ENCODE data around the gene PBOV1. TPM values are rescaled to one million over a fixed set of nuclear protein-coding genes. Genes with fewer than 3 reads are reported as not detected.

Gene PBOV1
- total RNA-seq, 1 experiment from 2014 or later = not detected

DNA sequence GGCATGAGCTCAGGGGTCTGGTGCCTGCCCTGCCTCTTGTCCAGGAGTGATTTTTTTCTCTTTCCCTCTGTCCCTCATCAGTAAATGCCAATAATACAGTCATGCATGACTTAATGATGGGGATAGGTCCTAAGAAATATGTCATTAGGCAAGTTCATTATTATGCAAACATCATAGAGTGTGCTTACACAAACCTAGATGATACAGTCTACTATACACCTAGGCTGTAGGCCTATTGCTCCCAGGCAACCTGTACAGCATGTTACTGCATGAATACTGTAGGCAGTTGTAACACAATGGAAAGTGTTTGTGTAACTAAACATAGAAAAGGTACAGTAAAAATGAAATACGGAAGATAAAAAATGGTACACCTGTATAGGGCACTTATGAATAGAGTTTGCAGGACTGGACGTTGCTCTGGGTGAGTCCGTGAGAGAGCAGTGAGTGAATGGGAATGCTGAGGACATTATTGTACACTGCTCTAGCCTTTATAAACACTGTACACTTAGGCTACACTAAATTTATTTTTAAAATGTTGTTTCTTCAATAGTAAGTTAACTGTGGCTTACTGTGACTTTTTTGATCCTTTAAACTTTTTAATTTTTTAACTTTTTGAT lies 22.1 kb downstream of the PBOV1 start:
- H3K27me3 ChIP-seq = no peaks in the 10 kb centered on the region
- DNase-seq = no peak
- H3K9me3 ChIP-seq = no peaks in the 10 kb centered on the region
- no peak overlapping the region for H3K4me3 ChIP-seq
- H3K36me3 ChIP-seq = no peaks in the 10 kb centered on the region

DNA sequence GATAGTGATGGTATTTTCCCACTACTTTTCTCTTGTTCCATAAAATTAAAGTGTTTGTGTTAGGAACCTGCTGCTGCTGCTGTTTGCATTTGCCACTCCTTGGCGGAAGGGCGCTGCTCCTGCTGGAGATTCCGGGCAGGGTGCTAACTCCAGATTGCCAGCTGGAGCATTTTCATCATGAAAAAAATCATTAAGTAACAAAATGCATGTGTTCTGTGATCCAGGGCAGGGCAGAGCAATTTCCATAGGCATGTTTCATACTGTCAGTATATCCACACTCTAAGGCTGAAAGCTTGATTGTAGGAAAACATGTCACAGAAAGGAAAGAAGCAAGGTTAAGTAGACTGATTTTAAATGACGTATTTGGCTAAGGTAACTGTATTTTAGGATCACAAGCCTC lies 24.0 kb downstream of the PBOV1 start:
- DNase-seq = no peak
- Histone ChIP-seq H3K27me3 (no peaks in the 10 kb centered on the region), H3K9me3 (no peaks in the 10 kb centered on the region)

DNA sequence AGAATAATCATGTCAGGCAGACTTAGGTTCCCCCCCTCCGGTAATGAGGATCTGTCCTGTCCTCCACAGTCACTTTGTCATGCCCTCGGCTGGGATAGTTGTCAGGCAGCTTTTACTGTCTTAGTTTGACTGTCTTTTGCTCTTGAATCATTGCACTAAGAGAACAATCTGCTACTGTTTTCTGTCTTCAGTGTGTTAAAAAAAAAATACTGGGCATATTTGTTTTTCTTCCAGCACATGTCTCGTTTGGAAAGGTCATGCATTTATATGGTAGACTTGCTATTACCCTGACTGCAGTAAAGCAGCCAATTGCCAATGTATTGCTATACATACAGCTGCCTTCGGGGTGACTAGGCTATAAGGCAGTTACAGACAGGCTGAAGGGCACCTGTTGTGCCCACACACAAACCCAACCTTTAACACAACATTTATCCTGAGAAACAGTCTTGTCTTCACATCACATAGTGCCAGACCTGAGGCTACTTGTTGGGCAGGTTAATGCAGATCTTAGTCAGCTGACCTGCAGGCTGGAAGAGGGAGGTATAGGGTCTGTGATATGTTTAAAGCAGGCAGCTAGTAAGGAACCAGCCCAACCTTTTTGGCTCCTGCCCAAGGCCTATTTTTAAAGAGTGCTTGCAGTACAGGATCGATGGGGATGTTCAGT lies 29.9 kb downstream of the PBOV1 start:
- no peak overlapping the region for H3K4me3 ChIP-seq
- H3K36me3 ChIP-seq = no peaks in the 10 kb centered on the region
- no peak for DNase-seq
- H3K9me3 ChIP-seq = no peaks in the 10 kb centered on the region
- no peaks in the 10 kb centered on the region for H3K27me3 ChIP-seq

More for the DNA sequence above, 24.0 kb downstream of the PBOV1 start:
- Histone ChIP-seq H3K36me3 (no peaks in the 10 kb centered on the region), H3K4me3 (no peak overlapping the region)

GRCh38 chr6:138187156-138187555 lies 31.1 kb downstream of the PBOV1 start:
- H3K36me3 ChIP-seq = no peaks in the 10 kb centered on the region
- DNase-seq = no peak
- no peaks in the 10 kb centered on the region for H3K9me3 ChIP-seq
- no peak overlapping the region for H3K4me3 ChIP-seq
- no peaks in the 10 kb centered on the region for H3K27me3 ChIP-seq

DNA sequence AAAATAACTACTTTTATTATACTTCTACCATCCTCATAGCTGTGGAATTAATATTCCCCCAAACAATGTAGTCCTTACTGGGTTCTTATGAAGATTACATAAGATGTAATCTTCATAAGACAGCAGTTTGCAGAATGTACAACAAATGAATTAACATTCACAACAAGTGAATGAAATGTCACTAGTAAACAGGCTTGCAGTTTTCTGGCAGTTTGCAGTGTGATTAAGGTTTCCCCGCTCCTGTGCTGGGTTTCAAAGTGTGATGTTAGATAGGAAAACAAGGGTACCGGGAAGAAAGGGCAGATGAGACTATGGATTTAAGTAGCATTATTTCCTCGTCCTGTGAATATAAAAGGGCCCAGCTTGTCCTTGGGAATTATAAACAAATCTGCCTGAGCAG lies 34.1 kb downstream of the PBOV1 start:
- no peak for DNase-seq
- H3K9me3 ChIP-seq = no peaks in the 10 kb centered on the region
- H3K36me3 ChIP-seq = no peaks in the 10 kb centered on the region
- H3K4me3 ChIP-seq = no peak overlapping the region
- no peaks in the 10 kb centered on the region for H3K27me3 ChIP-seq

- Histone ChIP-seq H3K27me3 (no peaks in the 10 kb centered on the region), H3K36me3 (no peaks in the 10 kb centered on the region)
- no peak for DNase-seq
Observed at GRCh38 chr6:138183790-138184134, 34.5 kb downstream of the PBOV1 start.

DNA sequence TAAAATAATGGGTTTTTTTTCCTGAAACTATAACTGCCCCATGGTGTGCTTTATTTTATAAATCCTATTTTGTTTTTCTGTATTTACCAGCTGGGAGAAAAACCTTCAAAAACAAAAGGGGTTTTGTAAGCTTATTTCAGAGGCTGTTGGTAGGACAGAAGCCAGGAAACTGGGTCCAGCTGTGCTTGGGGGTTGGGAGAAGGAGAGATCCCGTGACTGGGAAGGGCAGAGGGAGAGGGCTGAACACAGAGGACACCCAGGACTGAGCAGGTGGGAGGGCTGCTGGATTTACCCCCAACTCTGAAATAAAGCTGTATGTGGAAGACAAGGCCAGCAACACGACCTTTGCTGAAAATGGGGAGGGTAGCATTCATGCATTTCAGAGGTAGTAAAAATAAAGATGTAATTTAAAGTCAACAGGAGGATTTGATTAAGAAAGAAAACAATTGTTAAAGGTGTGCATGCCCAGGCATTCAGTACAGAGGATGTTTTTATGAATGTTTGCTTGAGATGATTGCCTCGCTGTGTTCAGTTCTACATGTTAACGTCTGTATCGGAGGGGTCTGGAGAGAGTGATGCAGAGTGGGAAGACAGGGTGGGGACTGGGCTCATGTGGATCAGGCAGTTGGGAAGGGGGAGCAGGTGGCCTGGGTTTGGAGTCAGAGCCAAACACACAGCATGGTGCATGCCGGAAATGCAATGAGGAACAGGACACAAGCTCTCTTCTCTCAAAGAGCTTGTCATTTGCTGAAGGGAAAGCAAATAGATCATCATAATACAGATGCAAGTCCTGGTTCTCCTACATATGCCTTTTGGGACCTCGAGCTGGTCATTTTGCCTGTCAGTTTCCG lies 35.1 kb downstream of the PBOV1 start:
- Histone ChIP-seq H3K9me3 (no peaks in the 10 kb centered on the region), H3K4me3 (no peak overlapping the region), H3K36me3 (no peaks in the 10 kb centered on the region), H3K27me3 (no peaks in the 10 kb centered on the region)
- DNase-seq = no peak

More at GRCh38 chr6:138183790-138184134, 34.5 kb downstream of the PBOV1 start:
- Histone ChIP-seq H3K9me3 (no peaks in the 10 kb centered on the region), H3K4me3 (no peak overlapping the region)

GRCh38 chr6:138176652-138177232 lies 41.5 kb downstream of the PBOV1 start:
- Histone ChIP-seq H3K27me3 (no peaks in the 10 kb centered on the region), H3K36me3 (no peaks in the 10 kb centered on the region), H3K4me3 (no peak overlapping the region), H3K9me3 (peaks cover 14% of the 10 kb centered on the region)
- DNase-seq = no peak

- no peak overlapping the region for H3K4me3 ChIP-seq
- no peak for DNase-seq
- H3K9me3 ChIP-seq = peaks cover 14% of the 10 kb centered on the region
- H3K27me3 ChIP-seq = no peaks in the 10 kb centered on the region
- H3K36me3 ChIP-seq = no peaks in the 10 kb centered on the region
Observed at GRCh38 chr6:138175596-138175995, 42.7 kb downstream of the PBOV1 start.

Other genes with a start within 250 kb of the PBOV1 start
- 38.7 and 43.6 TPM in 2 replicates for gene PERP, start 111.1 kb downstream of the PBOV1 start, total RNA-seq (2014; rRNA removed; shearing (Covaris generic); ENCODE audit: low replicate concordance)
- 3.7 and 5.1 TPM in 2 replicates for gene ARFGEF3, start 56.6 kb downstream of the PBOV1 start, total RNA-seq (2014; rRNA removed; shearing (Covaris generic); ENCODE audit: low replicate concordance)
- not detected in 2 replicates for gene SMIM28, start 159.4 kb upstream of the PBOV1 start, total RNA-seq (2014; rRNA removed; shearing (Covaris generic); ENCODE audit: low replicate concordance)
- 40.8 and 76.0 TPM in 2 replicates for gene HEBP2, start 185.7 kb upstream of the PBOV1 start, total RNA-seq (2014; rRNA removed; shearing (Covaris generic); ENCODE audit: low replicate concordance)

All from MG63 (cell line).